ENCODE results near the gene NTSR1.

The NTSR1 gene

GRCh38 chr20:62734326-62734725 is 25.7 kb downstream of the NTSR1 start:
- Histone ChIP-seq H3K4me2 (ENCODE audit: low read length) (no peak overlapping the region), H3K9me3 (ENCODE audit: control insufficient read depth, insufficient read depth, low read length) (no peaks in the 10 kb centered on the region), H3K9me2 (replicated peaks; ENCODE audit: control insufficient read depth, low read length) (no peaks in the 10 kb centered on the region), H3F3A (ENCODE audit: control insufficient read depth, insufficient read depth) (no peaks in the 10 kb centered on the region), H3K79me2 (ENCODE audit: control insufficient read depth, low read length) (no peaks in the 10 kb centered on the region), H3K4me1 (ENCODE audit: control insufficient read depth, low read length) (no peaks in the 10 kb centered on the region), H3K27me3 (ENCODE audit: control insufficient read depth, low read length) (no peaks in the 10 kb centered on the region; the same call in 1 of the 2 replicates), H3K36me3 (ENCODE audit: control insufficient read depth, low read length) (no peaks in the 10 kb centered on the region), H4K20me1 (ENCODE audit: control insufficient read depth, insufficient read depth, low read depth, low read length) (no peaks in the 10 kb centered on the region), H3K4me3 (ENCODE audit: low read length) (no peak overlapping the region), H3K27ac (ENCODE audit: low read depth, low read length) (no peak overlapping the region)
- TF ChIP-seq CTCF (IDR thresholded peaks at IDR 0.05; ENCODE audit: low read depth, low read length, poor library complexity, severe bottlenecking) (no peak), EZH2phosphoT487 (IDR thresholded peaks at IDR 0.05; ENCODE audit: borderline replicate concordance, low read length) (no peak)

- H3K27ac ChIP-seq (ENCODE audit: low read depth, low read length): no peak overlapping the region
- no peak overlapping the region for H3K4me3 ChIP-seq (ENCODE audit: low read length)
- peaks cover 4% of the 10 kb centered on the region for H3K4me1 ChIP-seq (ENCODE audit: control insufficient read depth, low read length)
- no peaks in the 10 kb centered on the region for H4K20me1 ChIP-seq (ENCODE audit: control insufficient read depth, insufficient read depth, low read depth, low read length)
- no peaks in the 10 kb centered on the region for H3K9me3 ChIP-seq (ENCODE audit: control insufficient read depth, insufficient read depth, low read length)
- no peaks in the 10 kb centered on the region for H3F3A ChIP-seq (ENCODE audit: control insufficient read depth, insufficient read depth)
- TF ChIP-seq EZH2phosphoT487 (IDR thresholded peaks at IDR 0.05; ENCODE audit: borderline replicate concordance, low read length) (no peak), CTCF (IDR thresholded peaks at IDR 0.05; ENCODE audit: low read depth, low read length, poor library complexity, severe bottlenecking) (no peak)
- H3K36me3 ChIP-seq (ENCODE audit: control insufficient read depth, low read length): no peaks in the 10 kb centered on the region
- H3K27me3 ChIP-seq (ENCODE audit: control insufficient read depth, low read length): no peaks in the 10 kb centered on the region; the same call in 1 of the 2 replicates
- H3K79me2 ChIP-seq (ENCODE audit: control insufficient read depth, low read length): no peaks in the 10 kb centered on the region
- H3K9me2 ChIP-seq (replicated peaks; ENCODE audit: control insufficient read depth, low read length): no peaks in the 10 kb centered on the region
- H3K4me2 ChIP-seq (ENCODE audit: low read length): no peak overlapping the region
Observed at GRCh38 chr20:62734881-62735280, 26.2 kb downstream of the NTSR1 start.

- no peak overlapping the region for H3K27ac ChIP-seq (ENCODE audit: low read depth, low read length)
- no peaks in the 10 kb centered on the region for H4K20me1 ChIP-seq (ENCODE audit: control insufficient read depth, insufficient read depth, low read depth, low read length)
- no peak overlapping the region for H3K4me3 ChIP-seq (ENCODE audit: low read length)
Observed at GRCh38 chr20:62735331-62735821, 26.7 kb downstream of the NTSR1 start.

More at GRCh38 chr20:62735331-62735821, 26.7 kb downstream of the NTSR1 start:
- H3K4me1 ChIP-seq (ENCODE audit: control insufficient read depth, low read length): peaks cover 9% of the 10 kb centered on the region
- H3K9me2 ChIP-seq (replicated peaks; ENCODE audit: control insufficient read depth, low read length): no peaks in the 10 kb centered on the region
- TF ChIP-seq CTCF (IDR thresholded peaks at IDR 0.05; ENCODE audit: low read depth, low read length, poor library complexity, severe bottlenecking): no peak
- no peak for TF ChIP-seq EZH2phosphoT487 (IDR thresholded peaks at IDR 0.05; ENCODE audit: borderline replicate concordance, low read length)
- H3K36me3 ChIP-seq (ENCODE audit: control insufficient read depth, low read length): no peaks in the 10 kb centered on the region
- H3K27me3 ChIP-seq (ENCODE audit: control insufficient read depth, low read length): no peaks in the 10 kb centered on the region; the same call in 1 of the 2 replicates
- no peak overlapping the region for H3K4me2 ChIP-seq (ENCODE audit: low read length)
- H3F3A ChIP-seq (ENCODE audit: control insufficient read depth, insufficient read depth): no peaks in the 10 kb centered on the region
- no peaks in the 10 kb centered on the region for H3K9me3 ChIP-seq (ENCODE audit: control insufficient read depth, insufficient read depth, low read length)
- no peaks in the 10 kb centered on the region for H3K79me2 ChIP-seq (ENCODE audit: control insufficient read depth, low read length)

Data from DOHH2 (cell line).